SW480 (cell line): ENCODE measurements around the gene ZBTB47.

Source experiments
- DNase-seq: peaks from one replicate; pipeline ENCODE4 v3.0.0-alpha.2; 2016; ENCODE audit warnings: low spot score

ZBTB47 gene

GRCh38 chr3:42653560-42654330 is at the start of gene ZBTB47:
ZBTB47 (plus strand) TSS chr3:42653697; CDS start chr3:42658356, 4,659 bp downstream.
- peak; percentile 23 for DNase-seq

DNA sequence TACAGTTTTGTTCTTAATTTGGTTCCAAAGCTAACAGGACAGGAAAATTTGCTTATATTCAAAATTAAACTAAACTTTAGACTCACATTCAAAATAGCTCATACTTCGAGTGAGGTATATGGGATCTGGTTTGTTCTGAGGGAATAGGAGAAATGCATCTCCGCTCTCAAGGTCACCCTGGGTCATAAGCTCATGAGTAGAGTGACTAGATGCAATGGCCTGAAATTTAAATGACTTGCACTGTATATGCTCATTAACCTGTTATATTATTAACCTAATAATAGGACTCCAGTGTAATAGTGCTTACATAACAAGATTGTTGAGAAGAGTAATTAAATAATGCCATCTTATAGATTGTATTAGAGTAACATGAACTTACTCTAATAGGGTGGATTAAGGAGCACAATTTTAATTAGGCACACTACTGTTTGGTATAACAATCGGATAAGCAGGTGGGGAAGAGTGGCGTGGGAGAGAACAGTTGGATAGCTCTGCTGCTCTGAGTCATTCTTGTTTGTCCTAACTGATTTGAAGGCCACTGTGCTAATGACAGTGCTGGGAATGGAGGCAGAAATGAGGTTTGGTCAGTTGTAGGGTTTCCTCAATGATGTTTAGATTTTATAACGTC is 47.8 kb upstream of the ZBTB47 start:
- peak; percentile 16 for DNase-seq

DNA sequence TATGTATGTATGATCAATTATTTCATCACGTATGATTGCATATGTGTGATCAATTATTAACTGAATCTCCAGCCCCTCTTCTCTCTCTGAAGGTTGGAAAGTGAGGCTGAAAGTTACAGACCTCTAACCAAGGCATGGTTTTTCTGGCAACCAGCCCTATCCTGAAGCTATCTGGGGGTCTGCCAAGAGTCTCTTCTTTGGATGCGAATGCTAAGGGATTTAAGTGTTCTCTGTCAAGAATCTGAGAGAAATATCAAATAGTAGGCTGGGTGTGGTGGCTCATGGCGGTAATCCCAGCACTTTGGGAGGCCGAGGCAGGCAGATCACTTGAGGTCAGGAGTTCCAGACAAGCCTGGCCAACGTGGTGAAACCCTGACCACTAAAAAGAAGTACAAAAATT is 44.9 kb upstream of the ZBTB47 start:
- no peak for DNase-seq

DNA sequence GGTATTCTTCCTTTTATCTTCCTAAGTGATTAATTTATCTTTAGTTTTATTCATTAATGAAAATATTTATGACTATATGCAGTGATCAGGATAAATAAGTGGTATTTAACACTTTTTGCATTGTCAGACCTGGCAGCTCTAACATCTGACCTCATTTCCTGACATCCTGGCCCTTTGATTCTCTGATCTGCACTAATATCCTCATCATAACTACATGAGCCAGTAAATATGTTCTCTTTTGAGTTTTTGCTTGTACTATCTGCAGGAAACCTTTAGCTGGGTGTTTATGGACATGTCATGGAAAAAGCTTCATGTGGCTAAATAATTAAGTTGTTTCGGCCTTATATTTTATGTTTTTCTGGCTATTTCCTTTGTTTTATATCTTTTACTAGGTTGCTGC is 42.5 kb upstream of the ZBTB47 start:
- no peak for DNase-seq

- DNase-seq: no peak
Measured at GRCh38 chr3:42612217-42612616, 41.3 kb upstream of the ZBTB47 start.

DNA sequence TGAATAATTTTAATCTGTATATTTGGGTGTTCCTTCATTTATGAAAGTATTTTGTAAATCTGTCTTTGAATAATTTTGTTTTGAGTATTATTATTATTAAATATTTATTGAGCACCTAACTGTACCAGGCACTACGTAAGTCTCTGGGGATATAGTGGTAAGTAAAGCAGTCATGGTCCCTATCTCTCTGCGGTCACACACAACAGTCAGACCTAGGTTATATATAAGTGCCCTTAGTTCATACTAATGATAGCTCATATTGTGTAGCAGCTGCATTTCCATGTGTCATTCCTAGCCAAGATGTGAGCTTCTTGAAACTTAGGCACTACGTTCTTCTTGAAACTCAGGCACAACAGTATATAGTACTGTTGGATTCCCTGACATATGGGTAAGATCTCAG is 40.6 kb upstream of the ZBTB47 start:
- DNase-seq: no peak

DNA sequence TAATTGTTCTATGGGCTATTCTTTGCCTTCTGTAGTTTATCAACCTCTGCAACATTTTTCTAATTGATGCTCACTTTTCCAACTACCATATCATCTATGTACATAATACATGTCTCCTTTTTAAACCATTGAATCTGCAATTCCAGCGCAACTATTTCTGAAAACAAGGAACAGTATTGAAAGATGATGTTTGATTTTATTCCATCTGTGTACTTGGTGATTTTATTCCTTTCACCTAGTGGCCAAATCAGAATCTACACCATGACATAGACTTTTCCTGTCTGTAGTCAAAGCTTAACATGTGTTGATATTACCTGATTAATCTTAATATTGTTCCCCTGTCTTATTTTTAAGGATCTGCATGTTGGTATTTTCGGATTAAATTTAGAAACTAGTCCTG is 40.0 kb upstream of the ZBTB47 start:
- no peak for DNase-seq

GRCh38 chr3:42631620-42632019 is 21.9 kb upstream of the ZBTB47 start:
- no peak for DNase-seq

GRCh38 chr3:42632146-42632545 is 21.4 kb upstream of the ZBTB47 start:
- DNase-seq: no peak

GRCh38 chr3:42633544-42633943 is 20.0 kb upstream of the ZBTB47 start:
- DNase-seq: no peak

- DNase-seq: no peak
Measured at GRCh38 chr3:42635111-42635510, 18.4 kb upstream of the ZBTB47 start.

GRCh38 chr3:42637001-42637400 is 16.5 kb upstream of the ZBTB47 start:
- DNase-seq: no peak

- DNase-seq: no peak
Measured at GRCh38 chr3:42638339-42638842, 15.1 kb upstream of the ZBTB47 start.

DNA sequence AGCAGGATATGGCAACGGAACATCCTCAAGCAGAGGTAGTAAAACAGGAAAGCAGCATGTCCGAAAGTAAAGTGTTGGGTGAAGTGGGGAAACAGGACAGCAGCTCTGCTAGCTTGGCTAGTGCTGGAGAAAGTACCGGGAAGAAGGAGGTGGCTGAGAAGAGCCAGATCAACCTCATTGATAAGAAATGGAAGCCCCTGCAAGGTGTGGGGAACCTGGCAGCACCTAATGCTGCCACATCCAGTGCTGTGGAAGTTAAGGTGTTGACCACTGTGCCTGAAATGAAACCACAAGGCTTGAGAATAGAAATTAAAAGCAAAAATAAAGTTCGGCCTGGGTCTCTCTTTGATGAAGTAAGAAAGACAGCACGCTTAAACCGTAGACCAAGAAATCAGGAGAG is 14.3 kb upstream of the ZBTB47 start:
- no peak for DNase-seq

- no peak for DNase-seq
Measured at GRCh38 chr3:42640129-42640528, 13.4 kb upstream of the ZBTB47 start.

DNA sequence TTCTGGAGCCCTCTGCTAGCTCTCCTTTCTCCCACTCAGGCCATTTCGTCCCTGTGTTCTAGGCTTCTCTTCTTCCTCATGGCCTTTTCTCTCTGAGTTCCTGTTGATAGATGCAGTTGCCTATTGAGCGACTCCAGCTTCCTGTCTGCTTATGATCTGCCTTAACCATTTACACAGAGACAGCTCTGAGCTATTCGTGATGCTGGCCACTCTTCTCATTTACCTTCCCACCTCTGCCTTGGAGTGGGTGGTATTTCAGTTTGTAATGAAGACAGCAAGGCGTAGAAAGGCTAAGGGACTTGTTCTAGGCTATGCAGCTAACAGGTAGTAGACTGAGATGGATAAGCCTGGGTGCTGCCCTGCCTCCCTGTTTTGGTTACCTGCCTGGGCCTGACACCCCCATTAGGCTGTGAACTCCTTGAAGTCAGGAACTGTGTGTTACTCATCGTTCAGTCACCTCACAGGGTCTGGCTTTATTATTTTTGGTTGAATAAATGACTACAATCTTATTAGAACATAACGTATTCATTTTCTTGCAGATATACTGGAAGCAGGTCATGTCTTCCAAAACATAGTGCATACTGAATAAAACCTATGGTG is 12.6 kb upstream of the ZBTB47 start:
- no peak for DNase-seq

GRCh38 chr3:42647821-42648459 is 5.6 kb upstream of the ZBTB47 start:
- no peak for DNase-seq

DNA sequence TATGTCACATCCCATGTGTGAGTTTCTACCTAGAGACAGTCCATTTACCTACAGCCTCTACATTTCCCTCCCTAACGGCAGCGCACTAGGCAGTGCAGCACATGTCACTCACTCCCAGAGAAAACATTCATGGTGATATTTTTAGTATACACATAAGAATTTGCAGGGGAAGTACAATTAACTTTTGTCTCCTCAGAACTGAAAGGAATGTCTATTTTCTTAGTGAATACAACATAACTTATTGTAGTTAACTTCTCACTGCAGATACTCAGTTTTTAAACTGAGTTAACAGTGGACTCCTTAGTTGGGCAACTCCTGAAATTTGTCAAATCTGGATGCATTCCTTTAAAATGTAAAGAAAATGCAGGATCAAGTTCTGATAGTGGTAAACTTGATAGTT is 4.5 kb upstream of the ZBTB47 start:
- DNase-seq: no peak

GRCh38 chr3:42649783-42650182 is 3.7 kb upstream of the ZBTB47 start:
- DNase-seq: no peak

- no peak for DNase-seq
Measured at GRCh38 chr3:42651248-42652091, 2.0 kb upstream of the ZBTB47 start.

DNA sequence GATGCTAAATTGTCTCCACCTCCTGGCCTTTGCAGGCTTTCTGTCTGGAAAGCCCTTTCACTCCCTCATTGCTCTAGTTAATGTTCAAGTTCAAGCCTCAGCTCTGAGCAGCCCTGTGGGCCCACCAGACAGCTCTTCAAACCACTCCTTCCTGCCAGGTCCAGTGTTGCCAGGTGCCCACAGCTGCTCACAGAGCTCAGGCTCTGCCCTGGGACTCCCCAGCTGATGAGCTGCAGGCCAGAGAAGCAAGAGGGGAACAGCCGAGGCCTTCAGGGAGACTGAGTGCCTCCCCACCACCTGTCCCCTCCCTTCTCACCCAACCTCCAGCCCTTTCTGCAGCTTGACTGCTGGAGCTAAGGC is 1.3 kb upstream of the ZBTB47 start:
- DNase-seq: no peak
